HG03439 (cell line): ENCODE measurements around the gene ADRA2A.

Source experiments
- ATAC-seq: cut with Tn5 transposase; IDR thresholded peaks from one replicate; pipeline ENCODE4 v1.9.1; 2021; ENCODE audit warnings: mild to moderate bottlenecking, moderate library complexity; ENCODE audit not compliant: unreplicated experiment

Gene ADRA2A

GRCh38 chr10:111109501-111110242 is 32.8 kb downstream of the ADRA2A start:
- no peak for ATAC-seq

DNA sequence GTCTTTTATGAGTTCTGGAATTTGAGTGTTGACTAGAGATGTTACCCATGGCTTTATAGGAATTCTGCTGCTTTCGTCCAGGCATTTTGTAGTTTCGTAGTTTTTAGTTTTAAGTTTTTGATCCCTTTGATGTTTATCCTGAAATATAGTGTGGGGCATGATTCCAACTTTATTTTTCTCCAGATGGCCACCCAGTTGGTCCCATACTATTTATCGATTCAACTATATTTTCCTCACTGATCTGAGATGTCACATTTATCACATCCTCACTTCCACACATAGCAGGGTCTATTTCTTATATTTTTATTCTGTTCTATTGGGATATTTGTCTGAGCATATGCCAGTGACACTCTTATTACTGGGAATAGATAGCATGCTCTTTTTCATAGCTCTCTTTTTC is 33.9 kb downstream of the ADRA2A start:
- no peak for ATAC-seq

- no peak for ATAC-seq
Measured at GRCh38 chr10:111112333-111112732, 35.5 kb downstream of the ADRA2A start.

DNA sequence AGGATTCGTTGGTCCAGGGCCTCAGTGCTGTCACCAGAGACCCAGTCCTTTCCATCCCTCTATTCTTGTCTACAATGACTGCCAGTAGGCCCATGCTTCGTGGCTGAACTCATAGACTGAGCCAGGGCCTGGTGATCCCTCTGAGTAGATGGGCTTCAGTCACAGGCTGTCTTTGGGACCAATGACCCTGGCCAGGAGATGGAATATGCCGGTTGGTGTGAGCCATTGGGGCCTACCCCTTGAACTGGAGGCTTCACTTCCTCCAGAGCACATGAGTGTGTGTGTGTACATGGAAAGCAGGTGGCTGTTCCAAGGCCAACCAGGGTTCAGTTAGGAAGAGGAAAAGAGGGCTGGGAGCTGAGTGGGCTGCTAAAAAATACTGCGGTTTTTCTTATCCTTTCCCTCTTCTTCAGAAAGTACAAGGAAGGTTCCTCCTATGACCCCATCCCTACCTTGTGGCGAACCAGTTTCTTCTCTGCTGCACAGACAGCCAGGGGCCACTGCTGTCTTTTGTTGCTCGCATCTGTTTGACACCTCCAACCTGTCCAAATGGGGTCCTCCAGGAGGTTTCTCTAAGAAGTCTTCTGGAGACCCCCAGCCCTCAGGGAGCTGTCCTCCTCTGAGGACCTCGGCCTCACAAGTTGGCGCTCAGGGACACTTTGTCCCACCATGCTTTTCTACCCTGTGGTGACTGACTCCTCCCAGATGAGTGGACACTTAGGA is 36.6 kb downstream of the ADRA2A start:
- no peak for ATAC-seq

GRCh38 chr10:111113961-111114757 is 37.3 kb downstream of the ADRA2A start:
- no peak for ATAC-seq

- ATAC-seq = no peak
Measured at GRCh38 chr10:111114758-111115500, 38.1 kb downstream of the ADRA2A start.

DNA sequence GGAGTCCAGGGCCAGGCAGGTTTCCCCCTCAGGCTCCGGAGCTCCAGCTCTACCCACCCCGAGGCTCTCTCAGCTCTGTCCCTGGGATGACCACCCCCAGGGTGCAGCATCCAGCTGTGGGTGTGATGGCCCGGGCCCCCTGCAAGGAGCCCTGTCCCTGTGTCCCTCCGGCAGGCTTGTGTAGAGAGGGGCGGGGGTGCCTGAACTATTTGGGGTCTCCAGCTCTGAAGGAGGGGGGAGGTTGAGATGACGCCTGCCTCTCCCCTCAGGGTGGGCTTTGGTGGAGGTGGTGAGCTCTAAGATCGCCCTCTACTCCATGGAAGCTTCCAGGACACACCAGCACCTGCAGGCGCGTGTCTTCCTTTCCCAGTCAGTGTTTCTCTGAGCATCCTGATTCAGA is 39.4 kb downstream of the ADRA2A start:
- ATAC-seq = no peak

GRCh38 chr10:111116762-111117445 is 40.1 kb downstream of the ADRA2A start:
- ATAC-seq = no peak

GRCh38 chr10:111117528-111118277 is 40.9 kb downstream of the ADRA2A start:
- ATAC-seq = no peak

DNA sequence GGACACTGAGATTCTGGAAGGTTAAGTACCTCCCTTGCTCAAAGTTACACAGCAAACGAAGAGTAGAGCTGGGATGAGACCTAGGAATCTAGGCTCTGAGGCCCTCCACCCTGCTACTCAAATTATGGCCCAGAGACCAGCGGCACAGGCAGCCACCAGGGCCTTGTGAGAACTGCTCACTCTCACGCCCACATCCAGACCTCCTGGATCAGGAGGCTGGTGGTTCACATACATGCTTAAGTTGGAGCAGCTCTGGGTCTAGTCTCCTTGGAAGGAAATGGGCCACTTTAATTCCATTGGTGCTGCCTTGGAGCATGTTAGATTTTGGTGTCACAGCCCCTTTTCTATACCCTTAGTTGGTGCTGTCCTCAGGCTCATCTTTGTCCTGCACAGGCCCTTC is 41.9 kb downstream of the ADRA2A start:
- ATAC-seq = no peak

GRCh38 chr10:111119637-111120036 is 42.8 kb downstream of the ADRA2A start:
- ATAC-seq = no peak

DNA sequence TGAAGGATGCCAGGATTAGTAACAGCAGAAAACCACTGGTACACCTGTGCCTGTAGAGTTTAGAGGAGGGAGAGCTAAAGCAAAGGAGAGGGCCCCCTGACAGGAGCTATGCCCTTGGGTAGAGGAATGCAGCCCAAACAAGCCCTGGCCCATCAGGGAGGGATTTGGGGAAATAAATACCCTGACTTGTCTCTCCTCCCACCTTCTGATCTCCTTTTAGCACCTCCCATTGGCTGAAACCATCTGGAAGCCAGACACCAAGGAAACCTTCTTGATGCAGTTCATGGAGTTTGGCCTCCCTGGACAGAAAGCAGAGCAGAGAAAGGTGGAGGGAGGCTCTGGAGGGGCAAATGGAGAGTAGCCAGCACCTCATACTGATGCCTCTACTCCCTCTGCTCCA is 45.3 kb downstream of the ADRA2A start:
- no peak for ATAC-seq

DNA sequence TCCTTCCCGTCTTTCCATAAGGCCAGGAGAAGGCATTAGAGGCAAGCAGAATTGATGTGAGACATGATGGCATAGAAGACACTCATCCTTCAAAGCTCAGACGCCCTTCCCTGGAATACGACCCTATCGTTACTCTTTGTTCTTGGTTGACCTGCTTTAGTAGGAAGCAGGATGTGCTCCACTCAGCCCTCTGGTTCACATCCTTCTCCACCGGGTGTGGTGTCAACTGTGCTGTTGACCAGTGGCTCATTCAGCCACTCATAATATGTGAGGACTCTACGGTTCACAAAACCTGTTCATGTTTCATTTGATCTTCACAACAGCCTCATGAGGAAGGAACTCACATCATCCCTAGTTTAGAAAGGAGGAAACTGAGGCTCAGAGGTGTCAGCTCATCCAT is 47.1 kb downstream of the ADRA2A start:
- no peak for ATAC-seq

- ATAC-seq = no peak
Measured at GRCh38 chr10:111125102-111125501, 48.3 kb downstream of the ADRA2A start.

DNA sequence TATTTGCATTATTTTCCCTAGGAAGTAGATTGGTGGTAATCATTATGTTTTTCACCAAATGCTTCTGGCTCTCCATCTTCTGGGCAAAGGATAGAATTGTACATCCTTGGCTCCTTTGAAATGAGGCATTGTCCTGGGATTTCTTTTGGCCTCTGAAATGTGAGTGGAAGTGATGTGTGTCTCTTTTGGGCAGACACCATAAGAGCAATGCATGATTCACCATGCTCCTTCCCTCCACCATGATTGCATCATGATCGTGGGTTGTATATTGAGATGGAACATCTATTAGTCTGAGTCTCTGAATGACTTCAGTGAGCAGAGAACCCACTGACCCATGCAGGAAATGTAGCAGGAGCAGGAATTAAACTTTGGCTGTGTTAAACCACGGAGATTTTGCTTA is 49.2 kb downstream of the ADRA2A start:
- ATAC-seq = no peak

DNA sequence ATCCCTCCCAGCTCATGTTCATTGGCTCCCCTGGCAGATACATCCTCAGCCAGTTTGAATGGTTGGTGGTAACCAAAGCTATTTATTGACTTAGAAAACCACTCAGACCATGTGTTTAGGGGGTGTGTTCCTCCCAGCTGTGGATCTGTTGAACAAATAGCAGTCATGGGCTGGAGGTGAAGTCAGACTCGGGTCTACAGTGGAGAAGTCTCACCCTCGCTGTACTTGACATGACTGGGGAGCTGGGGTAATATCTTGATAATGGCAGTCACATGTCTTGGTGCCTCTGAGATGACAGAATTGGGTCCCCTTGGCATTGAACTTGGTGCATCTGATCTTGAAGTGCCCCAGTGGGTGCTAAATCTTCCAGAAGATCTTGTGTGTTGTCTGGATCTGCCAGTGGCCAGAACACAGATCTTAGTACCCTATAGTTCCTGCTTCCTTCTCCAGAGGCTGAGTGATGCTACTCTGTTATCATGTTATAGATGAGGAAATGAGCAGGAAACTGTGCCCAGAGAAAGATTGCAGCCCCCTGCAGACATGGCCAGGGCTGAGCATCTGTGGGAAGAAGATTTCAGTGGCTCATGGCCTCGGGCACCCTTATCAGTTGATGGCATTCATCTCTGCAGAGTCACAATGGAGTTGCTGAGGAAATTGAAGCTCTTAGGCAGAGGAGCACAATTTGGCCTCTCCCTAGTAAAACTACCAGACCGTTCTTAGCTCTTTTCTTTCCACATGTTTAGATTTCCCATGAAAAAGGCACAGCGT is 50.4 kb downstream of the ADRA2A start:
- ATAC-seq = no peak

- no peak for ATAC-seq
Measured at GRCh38 chr10:111128331-111129180, 51.7 kb downstream of the ADRA2A start.

- no peak for ATAC-seq
Measured at GRCh38 chr10:111129363-111129762, 52.5 kb downstream of the ADRA2A start.
